Measurements from ENCODE around the gene SCT. TPM values are rescaled to one million over a fixed set of nuclear protein-coding genes. Genes with fewer than 3 reads are reported as not detected.
"Not testable (repeated sequence)": the region's sequence is repeated elsewhere in the genome, so short reads cannot be mapped to it uniquely, and the experiment has no call there.

SCT gene
- total RNA-seq, 1 experiment from 2014 or later, result not detected

GRCh38 chr11:650482-650881 lies 23.5 kb upstream of the SCT start:
- DNase-seq (ENCODE audit: low spot score), result no peak
- H3K4me3 ChIP-seq (ENCODE audit: low read depth, low read length, poor library complexity, severe bottlenecking), result no peak overlapping the region
- no peaks in the 10 kb centered on the region for H3K9me3 ChIP-seq (ENCODE audit: low read depth, low read length, poor library complexity, severe bottlenecking)
- intact Hi-C loops (cut with micrococcal nuclease; ENCODE audit: unreplicated experiment), result no loop called here
- no peak for TF ChIP-seq EZH2 (IDR thresholded peaks at IDR 0.05; ENCODE audit: borderline replicate concordance, low read depth, low read length, poor library complexity, severe bottlenecking)
- no peak for TF ChIP-seq CTCF (conservative IDR thresholded peaks at IDR 0.05; ENCODE audit: low read depth, low read length)
- no peak overlapping the region for H3K27ac ChIP-seq (ENCODE audit: low read depth, low read length, poor library complexity, severe bottlenecking)
- peaks cover 3% of the 10 kb centered on the region for H3K36me3 ChIP-seq (ENCODE audit: insufficient read depth, low read length, poor library complexity, severe bottlenecking)
- no peaks in the 10 kb centered on the region for H3K27me3 ChIP-seq (replicated peaks; ENCODE audit: insufficient read depth, low read depth, low read length, poor library complexity)
- H3K4me1 ChIP-seq (ENCODE audit: insufficient read depth, low read length, poor library complexity, severe bottlenecking), result no peaks in the 10 kb centered on the region
- BruUV-seq (replicated peaks), result no TSS peak
- POLR2A ChIA-PET (ENCODE audit: low non-redundant PET), result no interaction called here
- CTCF ChIA-PET, result no interaction called here

GRCh38 chr11:647672-648158 lies 20.7 kb upstream of the SCT start:
- BruUV-seq (replicated peaks); CTCF ChIA-PET; H3K9me3 ChIP-seq (ENCODE audit: low read depth, low read length, poor library complexity, severe bottlenecking); DNase-seq (ENCODE audit: low spot score); H3K36me3 ChIP-seq (ENCODE audit: insufficient read depth, low read length, poor library complexity, severe bottlenecking); H3K4me1 ChIP-seq (ENCODE audit: insufficient read depth, low read length, poor library complexity, severe bottlenecking); POLR2A ChIA-PET (ENCODE audit: low non-redundant PET); intact Hi-C loops (cut with micrococcal nuclease; ENCODE audit: unreplicated experiment); H3K27me3 ChIP-seq (replicated peaks; ENCODE audit: insufficient read depth, low read depth, low read length, poor library complexity); H3K27ac ChIP-seq (ENCODE audit: low read depth, low read length, poor library complexity, severe bottlenecking); H3K4me3 ChIP-seq (ENCODE audit: low read depth, low read length, poor library complexity, severe bottlenecking): not testable (repeated sequence)

DNA sequence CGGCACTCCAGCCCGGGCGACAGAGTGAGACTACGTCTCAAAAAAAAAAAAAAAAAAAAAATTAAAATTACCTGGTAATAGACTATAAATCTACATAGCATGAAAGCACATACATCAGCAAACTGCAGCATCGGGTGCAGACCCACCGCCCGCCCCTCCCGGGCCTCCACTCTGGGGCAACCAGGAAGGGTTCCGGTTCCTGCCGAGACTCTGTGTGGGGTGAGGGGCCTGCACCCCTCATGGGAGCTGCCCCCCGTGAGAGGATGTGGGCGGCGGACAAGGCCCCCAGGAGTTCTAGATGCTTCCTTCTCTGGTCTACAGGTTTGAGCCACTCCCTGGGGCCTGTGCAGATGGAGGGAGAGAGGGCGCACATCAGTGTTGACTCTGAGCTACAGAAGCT lies 19.2 kb upstream of the SCT start:
- no peaks in the 10 kb centered on the region for H3K27me3 ChIP-seq (replicated peaks; ENCODE audit: insufficient read depth, low read depth, low read length, poor library complexity)
- peaks cover 14% of the 10 kb centered on the region for H3K4me1 ChIP-seq (ENCODE audit: insufficient read depth, low read length, poor library complexity, severe bottlenecking)
- no peak for TF ChIP-seq EZH2 (IDR thresholded peaks at IDR 0.05; ENCODE audit: borderline replicate concordance, low read depth, low read length, poor library complexity, severe bottlenecking)
- no peak for TF ChIP-seq CTCF (conservative IDR thresholded peaks at IDR 0.05; ENCODE audit: low read depth, low read length)
- no TSS peak for BruUV-seq (replicated peaks)
- no peak for DNase-seq (ENCODE audit: low spot score)
- no peak overlapping the region for H3K4me3 ChIP-seq (ENCODE audit: low read depth, low read length, poor library complexity, severe bottlenecking)
- intact Hi-C loops (cut with micrococcal nuclease; ENCODE audit: unreplicated experiment), result no loop called here
- no peak overlapping the region for H3K27ac ChIP-seq (ENCODE audit: low read depth, low read length, poor library complexity, severe bottlenecking)
- H3K36me3 ChIP-seq (ENCODE audit: insufficient read depth, low read length, poor library complexity, severe bottlenecking), result peaks cover 3% of the 10 kb centered on the region
- H3K9me3 ChIP-seq (ENCODE audit: low read depth, low read length, poor library complexity, severe bottlenecking), result no peaks in the 10 kb centered on the region
- CTCF ChIA-PET, result no interaction called here
- POLR2A ChIA-PET (ENCODE audit: low non-redundant PET), result no interaction called here

GRCh38 chr11:645536-645935 lies 18.6 kb upstream of the SCT start:
- intact Hi-C loops (cut with micrococcal nuclease; ENCODE audit: unreplicated experiment), result no loop called here
- no TSS peak for BruUV-seq (replicated peaks)
- H3K27ac ChIP-seq (ENCODE audit: low read depth, low read length, poor library complexity, severe bottlenecking), result no peak overlapping the region
- H3K9me3 ChIP-seq (ENCODE audit: low read depth, low read length, poor library complexity, severe bottlenecking), result no peaks in the 10 kb centered on the region
- ChIA-PET POLR2A (ENCODE audit: low non-redundant PET) (no interaction called here), CTCF (no interaction called here)
- no peak overlapping the region for H3K4me3 ChIP-seq (ENCODE audit: low read depth, low read length, poor library complexity, severe bottlenecking)
- H3K4me1 ChIP-seq (ENCODE audit: insufficient read depth, low read length, poor library complexity, severe bottlenecking), result peaks cover 21% of the 10 kb centered on the region
- H3K27me3 ChIP-seq (replicated peaks; ENCODE audit: insufficient read depth, low read depth, low read length, poor library complexity), result no peaks in the 10 kb centered on the region
- H3K36me3 ChIP-seq (ENCODE audit: insufficient read depth, low read length, poor library complexity, severe bottlenecking), result no peaks in the 10 kb centered on the region
- DNase-seq (ENCODE audit: low spot score), result no peak
- TF ChIP-seq EZH2 (IDR thresholded peaks at IDR 0.05; ENCODE audit: borderline replicate concordance, low read depth, low read length, poor library complexity, severe bottlenecking) (no peak), CTCF (conservative IDR thresholded peaks at IDR 0.05; ENCODE audit: low read depth, low read length) (no peak)
